Neutrophil (primary cell): ENCODE data around the gene PCDHA3.
"Not testable (repeated sequence)": the region's sequence is repeated elsewhere in the genome, so short reads cannot be mapped to it uniquely, and the experiment has no call there.

Experiments
- H3K27ac ChIP-seq: fragments of 200-600 bp; sonication (generic); 2 replicates; pipeline ENCODE4 v1.5.1; 2016; ENCODE audit warnings: mild to moderate bottlenecking, moderate library complexity
- H3K27me3 ChIP-seq: fragments of 200-600 bp; sonication (generic); 2 replicates; pipeline ENCODE4 v1.6.0; 2016; ENCODE audit warnings: mild to moderate bottlenecking
- H3K36me3 ChIP-seq: fragments of 200-600 bp; sonication (generic); 2 replicates; pipeline ENCODE4 v1.5.1; 2017
- H3K4me1 ChIP-seq, 2 experiments: fragments of 200-600 bp in 1 of 2; sonication (generic) in 1 of 2; 1 replicate in 1 of 2; 2 replicates in 1 of 2; pipeline versions ENCODE4 v1.5.1 to v1.6.1; 2013 to 2016; ENCODE audit warnings: low read depth in 1 of 2, low read length in 1 of 2, mild to moderate bottlenecking in 1 of 2, moderate library complexity in 1 of 2; ENCODE audit not compliant: control insufficient read depth in 1 of 2, insufficient read depth in 1 of 2
- H3K4me3 ChIP-seq, 2 experiments: fragments of 200-600 bp in 1 of 2; sonication (generic) in 1 of 2; 1 replicate in 1 of 2; 2 replicates in 1 of 2; pipeline ENCODE4 v1.5.1; 2013 to 2016; ENCODE audit warnings: low read depth in 1 of 2, low read length in 1 of 2, mild to moderate bottlenecking in 1 of 2, moderate library complexity in 1 of 2
- H3K9me3 ChIP-seq: fragments of 200-600 bp; sonication (generic); 2 replicates; pipeline ENCODE4 v1.5.1; 2016
- TF ChIP-seq, protein P1 (sequence below): fragments of 200-600 bp; sonication (generic); IDR thresholded peaks from 2 replicates; pipeline ENCODE4 v1.5.1; 2016; ENCODE audit warnings: antibody characterized with exemption

The PCDHA3 gene

GRCh38 chr5:140796718-140797095, 4.2 kb upstream of the PCDHA3 start:
- TF ChIP-seq, protein P1, sequence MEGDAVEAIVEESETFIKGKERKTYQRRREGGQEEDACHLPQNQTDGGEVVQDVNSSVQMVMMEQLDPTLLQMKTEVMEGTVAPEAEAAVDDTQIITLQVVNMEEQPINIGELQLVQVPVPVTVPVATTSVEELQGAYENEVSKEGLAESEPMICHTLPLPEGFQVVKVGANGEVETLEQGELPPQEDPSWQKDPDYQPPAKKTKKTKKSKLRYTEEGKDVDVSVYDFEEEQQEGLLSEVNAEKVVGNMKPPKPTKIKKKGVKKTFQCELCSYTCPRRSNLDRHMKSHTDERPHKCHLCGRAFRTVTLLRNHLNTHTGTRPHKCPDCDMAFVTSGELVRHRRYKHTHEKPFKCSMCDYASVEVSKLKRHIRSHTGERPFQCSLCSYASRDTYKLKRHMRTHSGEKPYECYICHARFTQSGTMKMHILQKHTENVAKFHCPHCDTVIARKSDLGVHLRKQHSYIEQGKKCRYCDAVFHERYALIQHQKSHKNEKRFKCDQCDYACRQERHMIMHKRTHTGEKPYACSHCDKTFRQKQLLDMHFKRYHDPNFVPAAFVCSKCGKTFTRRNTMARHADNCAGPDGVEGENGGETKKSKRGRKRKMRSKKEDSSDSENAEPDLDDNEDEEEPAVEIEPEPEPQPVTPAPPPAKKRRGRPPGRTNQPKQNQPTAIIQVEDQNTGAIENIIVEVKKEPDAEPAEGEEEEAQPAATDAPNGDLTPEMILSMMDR: no peak
- H3K27me3 ChIP-seq: peaks cover 40% of the 10 kb centered on the region
- H3K36me3 ChIP-seq: no peaks in the 10 kb centered on the region

GRCh38 chr5:140801494-140801841, 611 bp downstream of the PCDHA3 start:
- TF ChIP-seq, protein P1: no peak
- H3K9me3 ChIP-seq: peaks cover 36% of the 10 kb centered on the region

More at GRCh38 chr5:140796718-140797095, 4.2 kb upstream of the PCDHA3 start:
- no peak overlapping the region for H3K4me3 ChIP-seq
- no peak overlapping the region for H3K27ac ChIP-seq
- peaks cover 53% of the 10 kb centered on the region for H3K9me3 ChIP-seq
- no peaks in the 10 kb centered on the region for H3K4me1 ChIP-seq

GRCh38 chr5:140802381-140802780, 1.5 kb downstream of the PCDHA3 start:
- not testable (repeated sequence) for H3K36me3 ChIP-seq, H3K4me1 ChIP-seq, H3K4me3 ChIP-seq, H3K27ac ChIP-seq
- peaks cover 33% of the 10 kb centered on the region for H3K27me3 ChIP-seq
- H3K9me3 ChIP-seq: peaks cover 30% of the 10 kb centered on the region

More at GRCh38 chr5:140801494-140801841, 611 bp downstream of the PCDHA3 start:
- Histone ChIP-seq H3K4me1 (no peaks in the 10 kb centered on the region), H3K27ac (no peak overlapping the region), H3K4me3 (no peak overlapping the region), H3K27me3 (peaks cover 24% of the 10 kb centered on the region), H3K36me3 (no peaks in the 10 kb centered on the region)

DNA sequence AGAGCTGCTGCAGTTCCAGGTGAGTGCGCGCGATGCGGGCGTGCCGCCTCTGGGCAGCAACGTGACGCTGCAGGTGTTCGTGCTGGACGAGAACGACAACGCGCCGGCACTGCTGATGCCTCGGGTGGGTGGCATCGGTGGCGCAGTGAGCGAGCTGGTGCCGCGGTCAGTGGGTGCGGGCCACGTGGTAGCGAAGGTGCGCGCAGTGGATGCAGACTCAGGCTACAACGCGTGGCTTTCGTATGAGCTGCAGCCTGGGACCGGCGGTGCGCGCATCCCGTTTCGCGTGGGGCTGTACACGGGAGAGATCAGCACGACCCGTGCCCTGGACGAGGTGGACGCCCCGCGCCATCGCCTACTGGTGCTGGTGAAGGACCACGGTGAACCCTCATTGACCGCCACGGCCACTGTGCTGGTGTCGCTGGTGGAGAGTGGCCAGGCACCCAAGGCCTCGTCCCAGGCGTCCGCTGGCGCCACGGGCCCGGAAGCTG, 2.0 kb downstream of the PCDHA3 start:
- no peaks in the 10 kb centered on the region for H3K36me3 ChIP-seq
- peaks cover 35% of the 10 kb centered on the region for H3K27me3 ChIP-seq
- no peak overlapping the region for H3K27ac ChIP-seq
- no peak overlapping the region for H3K4me3 ChIP-seq
- no peaks in the 10 kb centered on the region for H3K4me1 ChIP-seq
- TF ChIP-seq, protein P1: no peak
- peaks cover 28% of the 10 kb centered on the region for H3K9me3 ChIP-seq

DNA sequence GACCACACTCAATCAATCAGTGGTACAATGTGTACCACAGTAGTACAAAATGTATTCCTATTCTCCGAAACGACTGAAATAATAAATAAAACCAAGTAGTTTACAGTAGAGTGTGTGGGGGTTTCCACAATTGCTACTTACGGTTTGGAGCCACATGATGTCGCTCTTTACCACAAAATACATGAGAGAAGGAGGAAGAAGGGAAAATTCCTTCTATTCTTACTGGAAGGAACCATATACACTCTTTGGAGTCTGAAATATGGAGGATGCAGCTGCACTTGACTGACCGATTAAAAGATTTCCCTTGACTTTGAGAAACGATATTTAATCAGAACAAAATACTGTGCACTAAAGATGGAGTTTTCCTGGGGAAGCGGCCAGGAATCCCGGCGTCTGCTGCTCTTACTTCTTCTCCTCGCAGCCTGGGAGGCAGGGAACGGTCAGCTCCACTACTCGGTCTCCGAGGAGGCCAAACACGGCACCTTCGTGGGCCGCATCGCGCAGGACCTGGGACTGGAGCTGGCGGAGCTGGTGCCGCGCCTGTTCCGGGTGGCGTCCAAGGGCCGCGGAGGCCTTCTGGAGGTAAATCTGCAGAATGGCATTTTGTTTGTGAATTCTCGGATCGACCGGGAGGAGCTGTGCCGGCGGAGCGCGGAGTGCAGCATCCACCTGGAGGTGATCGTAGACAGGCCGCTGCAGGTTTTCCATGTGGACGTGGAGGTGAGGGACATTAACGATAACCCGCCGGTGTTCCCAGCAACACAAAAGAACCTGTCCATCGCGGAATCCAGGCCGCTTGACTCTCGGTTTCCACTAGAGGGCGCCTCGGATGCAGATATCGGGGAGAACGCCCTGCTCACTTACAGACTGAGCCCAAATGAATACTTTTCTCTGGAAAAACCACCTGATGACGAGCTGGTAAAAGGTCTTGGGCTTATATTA, 6.2 kb downstream of the PCDHA3 start, which contains the start of gene PCDHA4:
PCDHA4 (plus strand) TSS at position 235 of the 942 bp plus-strand sequence.
- TF ChIP-seq, protein P1: no peak
- Histone ChIP-seq H3K4me3 (no peak within 1 kb of the TSS), H3K27me3 (peaks cover 10% of the 10 kb centered on the region), H3K27ac (no peak within 1 kb of the TSS), H3K9me3 (peaks cover 10% of the 10 kb centered on the region), H3K4me1 (no peaks in the 10 kb centered on the region), H3K36me3 (no peaks in the 10 kb centered on the region)

GRCh38 chr5:140808241-140808888, 7.5 kb downstream of the PCDHA3 start:
- not testable (repeated sequence) for H3K36me3 ChIP-seq, H3K4me1 ChIP-seq, H3K4me3 ChIP-seq, H3K9me3 ChIP-seq, H3K27ac ChIP-seq
- peaks cover 10% of the 10 kb centered on the region for H3K27me3 ChIP-seq
